IPS-NIHi7 (cell line): Measurements from ENCODE around the gene SEC16A.

ENCODE experiments used
- DNase-seq: peaks from one replicate; pipeline ENCODE4 v3.0.0; 2012; ENCODE audit warnings: mixed read lengths; ENCODE audit errors: extremely low spot score

The SEC16A gene

DNA sequence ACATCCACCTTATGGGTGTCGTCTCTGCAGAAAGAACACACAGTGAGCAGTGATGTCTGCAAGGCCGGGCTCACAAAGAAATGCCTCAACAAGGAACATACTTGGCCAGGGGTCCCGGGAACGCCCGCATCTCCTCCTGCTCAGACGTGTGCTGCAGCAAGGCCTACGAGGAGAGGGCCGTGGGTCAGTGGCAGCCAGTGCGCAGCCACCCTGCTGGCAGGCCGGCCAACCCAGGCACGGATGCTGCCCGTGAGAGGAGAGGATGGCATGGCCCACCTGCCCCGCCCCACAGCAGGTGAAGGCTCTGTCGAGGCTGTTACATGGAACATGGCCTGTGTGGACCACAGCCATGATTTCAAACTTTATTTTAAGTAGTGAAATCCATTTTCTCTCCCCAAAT is 19.3 kb downstream of the SEC16A start:
- DNase-seq = no peak

GRCh38 chr9:136462664-136463063 is 20.2 kb downstream of the SEC16A start:
- DNase-seq = no peak

GRCh38 chr9:136460772-136461325 is 22.0 kb downstream of the SEC16A start:
- no peak for DNase-seq

GRCh38 chr9:136459425-136459824 is 23.4 kb downstream of the SEC16A start:
- DNase-seq = no peak

GRCh38 chr9:136457326-136457725 is 25.5 kb downstream of the SEC16A start:
- DNase-seq = no peak

- DNase-seq = no peak
Observed at GRCh38 chr9:136456258-136456657, 26.6 kb downstream of the SEC16A start.

- DNase-seq = no peak
Observed at GRCh38 chr9:136455043-136456002, 27.5 kb downstream of the SEC16A start.

GRCh38 chr9:136454026-136454796 is 28.6 kb downstream of the SEC16A start:
- no peak for DNase-seq

DNA sequence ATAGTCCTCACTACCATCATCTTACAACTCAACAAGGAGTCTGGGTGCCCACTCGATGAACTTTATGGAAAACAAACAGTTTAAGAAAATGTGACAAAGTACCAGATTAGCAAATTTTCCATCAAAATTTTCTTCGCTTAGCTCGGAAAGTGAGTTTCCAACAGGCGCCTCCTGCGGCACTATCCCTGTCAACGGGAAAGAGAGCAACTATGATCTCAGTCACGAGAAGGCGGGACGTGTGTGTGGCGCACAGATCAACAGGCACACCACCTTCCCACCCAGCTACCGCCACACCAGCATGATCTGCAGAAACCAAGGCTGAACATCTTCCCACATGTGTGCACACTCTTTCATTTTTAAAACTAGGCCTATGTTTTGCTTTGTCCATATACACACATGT is 29.5 kb downstream of the SEC16A start:
- DNase-seq = no peak

DNA sequence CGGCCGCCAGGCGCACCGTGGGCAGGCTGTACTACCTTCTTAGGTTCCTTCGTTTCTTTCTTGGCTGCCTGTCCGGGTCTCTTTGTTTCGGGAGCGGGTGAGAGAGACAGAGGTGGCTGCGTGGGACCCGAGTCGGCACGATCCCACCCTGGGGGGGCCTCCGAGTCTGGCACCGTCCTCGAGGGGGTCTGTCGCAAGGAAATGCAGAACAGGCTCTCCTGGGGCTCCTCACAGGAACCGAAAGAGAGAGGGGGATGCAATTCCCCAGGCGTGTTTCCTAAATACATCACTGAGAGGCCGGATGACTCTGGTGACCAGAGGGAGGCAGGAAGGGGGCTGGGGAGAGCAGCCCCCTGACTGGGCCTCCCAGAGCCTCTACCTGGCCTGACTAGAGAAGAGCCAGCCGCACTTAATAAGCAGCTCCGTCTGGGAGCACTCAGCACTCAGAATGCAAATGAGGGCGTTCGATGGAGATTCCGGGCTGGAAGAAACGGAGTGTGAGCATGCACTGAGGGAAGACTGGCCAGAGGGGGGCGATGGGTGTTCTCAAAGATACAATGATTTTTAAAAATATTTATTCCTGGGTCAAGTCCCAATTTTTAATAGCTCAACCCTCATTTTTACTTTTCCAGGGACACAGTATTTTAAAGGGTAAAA is 31.5 kb downstream of the SEC16A start:
- no peak for DNase-seq

DNA sequence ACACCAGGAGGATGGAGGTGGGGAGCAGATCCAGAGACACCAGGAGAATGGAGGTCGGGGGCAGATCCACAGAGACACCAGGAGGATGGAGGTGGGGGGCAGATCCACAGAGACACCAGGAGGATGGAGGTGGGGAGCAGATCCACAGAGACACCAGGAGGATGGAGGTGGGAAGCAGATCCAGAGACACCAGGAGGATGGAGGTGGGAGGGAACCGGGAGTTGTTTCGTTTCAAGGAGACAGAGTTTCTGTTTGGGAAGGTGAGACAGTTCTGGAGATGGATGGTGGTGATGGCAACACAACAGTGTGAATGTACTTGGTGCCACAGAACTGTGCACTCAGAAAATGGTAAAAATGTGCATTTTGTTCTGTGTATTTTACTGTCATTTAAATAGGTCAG is 34.2 kb downstream of the SEC16A start:
- DNase-seq = no peak

GRCh38 chr9:136447173-136447778 is 35.6 kb downstream of the SEC16A start:
- DNase-seq = no peak

DNA sequence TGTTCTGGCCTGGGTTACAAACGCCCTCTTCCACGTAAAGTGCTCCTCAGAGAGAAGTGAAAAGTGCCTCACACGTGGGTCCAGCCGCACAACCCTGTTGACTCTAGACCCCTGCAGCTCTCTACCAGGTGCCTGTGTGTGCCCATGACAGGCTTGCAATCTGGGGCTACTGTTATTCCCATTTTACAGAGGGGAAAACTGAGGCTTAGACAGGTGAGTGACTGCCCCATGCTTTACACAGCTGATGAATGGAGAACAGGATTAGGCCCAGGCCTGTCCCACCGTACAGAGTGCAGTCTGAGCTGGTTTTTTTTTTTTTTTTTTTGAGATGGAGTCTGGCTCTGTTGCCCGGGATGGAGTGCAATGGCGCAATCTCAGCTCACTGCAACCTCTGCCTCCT is 37.0 kb downstream of the SEC16A start:
- no peak for DNase-seq

GRCh38 chr9:136444102-136444501 is 38.7 kb downstream of the SEC16A start:
- DNase-seq = no peak

- DNase-seq = no peak
Observed at GRCh38 chr9:136443687-136444086, 39.2 kb downstream of the SEC16A start.

DNA sequence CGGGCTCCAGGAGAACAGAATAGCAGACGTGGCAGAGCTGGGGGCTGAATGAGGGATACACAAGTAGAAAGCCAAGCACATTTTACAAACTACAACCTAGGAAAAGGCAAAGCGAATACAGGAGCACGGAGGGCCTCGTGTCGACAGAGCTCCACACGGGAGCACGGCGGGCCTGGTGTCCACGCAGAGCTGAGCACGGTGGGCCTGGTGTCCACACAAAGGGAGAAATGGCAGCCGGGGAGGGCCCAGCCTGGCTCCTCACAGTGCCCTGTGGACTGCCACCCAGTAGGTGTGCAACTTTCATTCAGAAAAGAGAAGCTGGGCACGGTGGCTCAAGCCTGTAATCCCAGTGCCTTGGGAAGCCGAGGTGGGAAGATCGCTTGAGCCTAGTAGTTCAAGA is 39.8 kb downstream of the SEC16A start:
- DNase-seq = no peak

DNA sequence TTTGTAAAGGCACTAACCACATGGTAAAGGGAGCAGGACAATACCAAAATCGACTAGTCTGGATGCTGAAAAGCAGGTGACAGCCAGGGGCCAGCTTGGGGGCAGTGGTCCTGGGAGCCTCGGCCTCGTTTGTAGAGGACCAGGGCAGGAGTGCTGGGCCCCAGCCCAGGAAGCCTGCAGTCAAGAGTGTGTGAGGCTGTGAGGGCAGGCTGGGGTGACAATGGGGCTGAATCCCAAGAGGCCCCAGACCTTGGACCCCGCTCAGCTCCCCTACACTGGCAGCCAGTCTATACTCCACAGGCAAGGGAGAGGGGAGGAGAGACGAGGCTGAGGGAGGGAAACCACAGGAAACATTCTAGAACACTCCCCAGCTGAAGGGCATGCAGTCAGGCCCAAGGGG is 40.6 kb downstream of the SEC16A start:
- no peak for DNase-seq

- no peak for DNase-seq
Observed at GRCh38 chr9:136441681-136442245, 41.1 kb downstream of the SEC16A start.

DNA sequence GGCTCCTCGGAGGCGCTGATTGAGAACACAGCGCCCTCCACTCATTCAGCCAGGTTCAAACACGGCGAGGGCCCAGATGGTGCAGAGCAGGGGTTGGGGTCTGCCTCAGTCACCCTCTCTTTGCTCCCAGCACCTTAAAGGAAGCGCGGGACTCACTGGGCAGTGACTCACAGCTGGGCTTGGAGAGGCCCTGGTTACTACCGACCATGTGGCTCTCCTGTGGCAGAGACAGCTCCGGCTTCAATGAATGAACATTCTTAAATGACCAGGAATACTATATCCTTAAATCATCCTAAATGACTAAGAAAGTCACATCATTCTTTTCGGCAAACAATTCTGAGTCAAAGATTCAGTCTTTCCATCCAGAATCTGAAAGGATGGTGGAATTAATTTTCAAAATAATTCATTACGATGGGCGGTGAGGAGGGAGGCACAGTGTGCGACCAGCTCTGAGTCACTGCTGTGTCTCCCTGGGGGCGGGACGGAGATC is 41.6 kb downstream of the SEC16A start:
- no peak for DNase-seq

DNA sequence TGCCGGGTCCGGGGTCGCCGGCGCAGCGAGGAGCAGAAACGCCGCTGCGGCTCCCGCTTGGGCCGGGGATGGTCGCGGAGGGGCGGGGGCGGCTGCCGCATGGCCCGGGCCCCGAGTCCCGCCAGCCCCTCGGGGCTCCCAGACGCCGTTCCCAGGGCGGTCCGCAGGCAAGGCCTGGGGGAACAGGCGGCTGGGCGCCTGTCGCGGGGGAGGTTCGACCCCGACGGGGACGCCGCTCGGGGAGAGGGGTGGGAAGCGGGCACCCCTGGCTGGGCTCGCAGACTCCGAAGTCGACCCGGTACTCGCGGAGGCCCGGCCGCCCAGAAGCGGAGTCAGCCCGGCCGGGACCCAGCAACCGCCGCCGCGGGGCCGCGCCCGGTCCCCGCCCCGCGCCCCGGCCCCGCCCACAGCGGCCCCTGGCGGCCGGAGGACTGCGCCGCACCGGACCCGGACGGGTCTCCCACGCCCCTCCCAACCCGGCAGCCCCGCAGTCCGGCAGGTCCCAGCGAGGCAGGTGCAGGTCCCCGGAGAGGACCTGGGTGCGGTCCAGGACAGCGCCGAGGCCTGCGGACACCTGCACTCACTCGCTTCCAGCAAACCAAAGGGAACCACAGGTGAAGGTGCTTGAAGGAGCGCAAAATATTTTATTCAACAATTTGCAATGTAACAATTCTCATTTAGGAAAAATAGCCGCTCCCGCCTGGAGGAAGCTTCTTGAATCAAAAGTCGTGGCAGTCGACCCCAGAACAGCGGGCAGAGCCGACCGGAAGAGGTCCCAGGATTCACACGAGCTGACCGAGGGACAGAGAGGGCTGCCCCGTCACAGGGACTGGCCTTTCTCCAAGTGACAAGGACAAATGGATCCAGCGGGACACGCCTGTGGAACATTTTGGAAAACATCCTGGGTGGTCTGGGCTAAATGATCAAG is 43.1 kb downstream of the SEC16A start, which contains the start of gene INPP5E:
Gene INPP5E (minus strand): TSS at position 365 of the 928 bp plus-strand sequence. CDS start 426 bp downstream, outside the sequence.
- peak; percentile 98 for DNase-seq
